HG03039 (cell line): ENCODE measurements around the gene CFAP74.

ENCODE experiments used
- ATAC-seq: cut with Tn5 transposase; IDR thresholded peaks from one replicate; pipeline ENCODE4 v1.9.1; 2021; ENCODE audit warnings: mild to moderate bottlenecking, moderate library complexity; ENCODE audit not compliant: unreplicated experiment

The CFAP74 gene

GRCh38 chr1:2041305-2041704, 37.7 kb upstream of the CFAP74 start:
- ATAC-seq, result no peak

DNA sequence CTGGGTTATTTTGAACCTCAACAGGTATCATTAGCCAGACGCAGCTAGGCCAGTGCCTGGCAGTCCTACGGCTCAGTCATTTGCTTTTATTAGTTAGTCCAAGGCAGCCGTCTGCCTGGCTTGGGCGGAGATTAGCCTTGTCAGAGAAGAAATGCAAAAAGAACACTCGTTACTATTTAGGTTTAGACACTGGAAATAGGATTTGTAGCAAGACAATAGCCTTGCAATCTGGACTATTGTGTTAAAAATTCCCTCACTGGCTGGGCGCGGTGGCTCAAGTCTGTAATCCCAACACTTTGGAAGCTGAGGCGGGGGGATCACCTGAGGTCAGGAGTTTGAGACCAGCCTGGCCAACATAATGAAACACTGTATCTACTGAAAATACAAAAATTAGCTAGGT, 35.7 kb upstream of the CFAP74 start:
- no peak for ATAC-seq

DNA sequence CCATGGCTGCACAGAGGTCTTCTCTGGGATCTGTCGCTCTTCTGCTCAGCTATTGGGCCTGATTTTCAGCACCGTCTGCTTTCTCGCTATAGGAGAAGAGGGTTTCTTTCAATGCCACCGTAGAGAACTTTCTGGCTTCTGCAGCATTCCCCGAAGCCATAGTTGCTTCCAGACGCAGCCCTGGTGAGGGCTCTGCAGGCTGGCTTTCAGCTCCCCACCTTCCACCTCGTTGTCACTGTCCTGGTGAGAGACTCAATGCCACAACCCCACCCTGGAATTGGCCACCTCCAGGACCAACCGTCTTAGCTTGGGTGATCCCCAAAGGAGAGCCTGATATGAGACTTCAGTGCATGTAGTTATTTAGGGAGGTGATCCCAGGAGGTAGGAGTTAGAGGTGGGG, 34.6 kb upstream of the CFAP74 start:
- no peak for ATAC-seq

GRCh38 chr1:2037314-2037979, 33.9 kb upstream of the CFAP74 start:
- no peak for ATAC-seq

- ATAC-seq, result no peak
Measured at GRCh38 chr1:2036287-2036686, 32.7 kb upstream of the CFAP74 start.

GRCh38 chr1:2033165-2033564, 29.6 kb upstream of the CFAP74 start:
- no peak for ATAC-seq

- ATAC-seq, result no peak
Measured at GRCh38 chr1:2032737-2033136, 29.2 kb upstream of the CFAP74 start.

- ATAC-seq, result no peak
Measured at GRCh38 chr1:2031546-2032540, 28.3 kb upstream of the CFAP74 start.

DNA sequence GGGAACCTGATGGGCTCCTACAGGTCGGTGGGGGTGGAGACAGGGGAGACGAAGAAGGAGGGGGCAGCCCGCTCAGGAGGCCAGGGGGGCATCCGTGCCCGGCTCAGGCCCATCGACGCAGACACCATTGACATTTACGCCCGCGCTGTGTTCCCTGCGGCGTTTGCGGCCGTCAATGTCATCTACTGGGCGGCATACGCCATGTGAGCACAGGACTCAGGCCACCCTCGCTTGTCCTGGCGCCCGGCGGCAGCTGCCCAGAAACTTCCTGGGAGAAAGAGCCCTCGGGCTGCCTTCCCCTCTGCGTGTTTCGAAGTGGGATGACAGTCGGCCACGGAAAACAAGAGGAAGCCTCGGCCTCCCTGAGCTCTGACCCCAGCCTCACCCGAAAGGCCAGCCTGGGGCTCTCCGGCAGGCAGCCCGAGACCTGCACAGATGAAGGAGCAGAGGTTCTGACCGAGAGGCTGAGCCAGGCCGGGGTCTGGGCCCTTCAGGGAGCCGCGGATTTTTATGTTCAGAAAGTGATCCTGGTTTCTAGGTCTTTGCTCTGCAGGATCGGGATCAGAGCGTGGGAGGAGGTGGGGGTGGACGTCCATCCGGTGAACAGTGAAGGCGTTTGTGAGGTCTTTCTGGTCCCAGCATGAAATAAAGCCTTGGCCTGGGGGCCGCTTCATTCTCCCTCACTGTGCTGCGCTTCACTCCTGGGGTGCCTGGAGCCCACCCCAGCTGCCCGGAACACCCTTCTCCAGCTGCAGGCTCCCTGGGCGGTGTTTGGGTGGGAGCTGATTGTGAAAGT, 26.7 kb upstream of the CFAP74 start:
- ATAC-seq, result no peak

DNA sequence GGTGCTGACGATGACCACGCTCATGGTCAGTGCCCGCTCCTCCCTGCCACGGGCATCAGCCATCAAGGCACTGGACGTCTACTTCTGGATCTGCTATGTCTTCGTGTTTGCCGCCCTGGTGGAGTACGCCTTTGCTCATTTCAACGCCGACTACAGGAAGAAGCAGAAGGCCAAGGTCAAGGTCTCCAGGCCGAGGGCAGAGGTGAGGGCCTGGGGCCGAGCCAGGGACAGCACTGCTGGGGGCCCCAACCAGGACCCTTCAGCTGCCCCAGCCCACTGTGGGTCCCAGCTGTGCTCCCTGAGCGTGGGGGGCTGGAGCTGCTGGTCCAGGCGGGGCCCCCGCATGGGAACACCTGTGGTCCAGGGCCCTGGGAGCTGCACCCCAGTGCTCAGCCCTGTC, 26.0 kb upstream of the CFAP74 start:
- no peak for ATAC-seq

- no peak for ATAC-seq
Measured at GRCh38 chr1:2028870-2029560, 25.4 kb upstream of the CFAP74 start.

GRCh38 chr1:2027961-2028583, 24.5 kb upstream of the CFAP74 start:
- ATAC-seq, result no peak

DNA sequence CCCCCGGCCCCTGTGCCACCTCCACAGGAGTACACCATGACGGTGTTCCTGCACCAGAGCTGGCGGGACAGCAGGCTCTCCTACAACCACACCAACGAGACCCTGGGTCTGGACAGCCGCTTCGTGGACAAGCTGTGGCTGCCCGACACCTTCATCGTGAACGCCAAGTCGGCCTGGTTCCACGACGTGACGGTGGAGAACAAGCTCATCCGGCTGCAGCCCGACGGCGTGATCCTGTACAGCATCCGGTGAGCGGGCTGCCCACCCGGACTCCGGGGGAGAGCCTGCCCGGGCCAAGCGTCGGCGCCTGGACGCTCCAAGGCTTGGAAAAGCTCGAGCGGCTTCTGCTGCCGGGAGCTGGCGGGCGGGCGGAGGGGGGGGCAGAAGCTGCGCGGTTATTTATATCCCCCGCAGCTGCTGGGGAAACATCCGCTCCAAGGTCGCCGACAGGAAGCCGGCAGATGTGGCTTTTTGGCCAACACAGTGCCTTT, 21.9 kb upstream of the CFAP74 start:
- no peak for ATAC-seq

DNA sequence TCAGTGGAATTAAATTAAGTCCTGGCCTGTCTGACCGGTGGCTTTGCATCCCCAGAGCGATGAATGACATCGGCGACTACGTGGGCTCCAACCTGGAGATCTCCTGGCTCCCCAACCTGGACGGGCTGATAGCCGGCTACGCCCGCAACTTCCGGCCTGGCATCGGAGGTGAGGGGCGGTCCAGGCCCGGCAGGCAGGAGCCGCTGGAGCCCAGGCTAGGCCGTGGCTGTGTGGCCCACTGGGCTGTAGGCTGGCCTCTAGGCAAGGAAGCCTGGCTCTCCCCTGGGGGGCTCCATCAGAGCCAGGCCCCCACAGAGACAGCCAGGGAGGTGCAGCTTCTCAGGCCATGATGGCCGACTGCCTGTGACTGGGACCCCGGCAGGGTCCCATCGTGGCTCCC, 21.3 kb upstream of the CFAP74 start:
- ATAC-seq, result no peak

DNA sequence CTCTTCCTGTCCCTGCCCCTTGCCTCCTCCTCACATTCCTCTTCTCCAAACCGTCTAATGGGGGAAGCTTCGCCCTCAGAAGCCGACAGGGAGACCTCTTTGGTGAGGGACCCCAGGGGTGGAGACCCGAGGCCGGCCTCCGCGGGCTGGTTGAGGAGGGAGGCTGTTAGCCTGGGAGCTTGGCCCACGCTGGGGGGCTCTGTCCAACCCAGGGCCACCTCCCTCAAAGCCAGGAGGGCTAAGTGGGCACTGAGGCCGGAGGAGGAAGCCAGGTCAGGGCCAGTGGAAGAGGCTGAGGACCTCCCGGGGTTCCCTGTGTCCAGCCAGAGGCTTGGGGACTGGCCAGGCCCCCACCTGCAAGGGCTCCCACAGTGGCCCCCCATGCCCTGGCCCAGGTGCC, 20.9 kb upstream of the CFAP74 start:
- ATAC-seq, result no peak

DNA sequence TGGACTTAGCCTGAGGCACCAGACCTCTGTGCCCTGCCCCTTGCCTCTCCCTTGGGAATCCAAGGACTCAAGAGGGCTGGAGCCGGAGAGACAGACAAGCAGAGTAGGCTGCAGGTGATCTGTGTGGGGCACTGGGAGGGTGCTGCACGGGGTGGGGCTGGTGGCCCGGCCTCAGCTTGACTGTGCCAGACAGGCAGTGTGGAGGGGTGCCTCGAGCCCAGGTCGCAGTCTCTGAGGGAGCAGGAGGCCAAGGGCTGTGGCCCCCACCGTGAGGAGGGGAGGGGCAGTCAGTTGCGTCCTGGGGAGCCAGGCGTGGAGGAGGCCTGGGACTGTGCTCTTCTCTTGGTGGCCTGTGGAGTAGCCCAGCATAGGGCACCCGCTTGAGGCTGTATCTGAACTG, 19.6 kb upstream of the CFAP74 start:
- no peak for ATAC-seq

GRCh38 chr1:2022063-2022770, 18.6 kb upstream of the CFAP74 start:
- ATAC-seq, result no peak

DNA sequence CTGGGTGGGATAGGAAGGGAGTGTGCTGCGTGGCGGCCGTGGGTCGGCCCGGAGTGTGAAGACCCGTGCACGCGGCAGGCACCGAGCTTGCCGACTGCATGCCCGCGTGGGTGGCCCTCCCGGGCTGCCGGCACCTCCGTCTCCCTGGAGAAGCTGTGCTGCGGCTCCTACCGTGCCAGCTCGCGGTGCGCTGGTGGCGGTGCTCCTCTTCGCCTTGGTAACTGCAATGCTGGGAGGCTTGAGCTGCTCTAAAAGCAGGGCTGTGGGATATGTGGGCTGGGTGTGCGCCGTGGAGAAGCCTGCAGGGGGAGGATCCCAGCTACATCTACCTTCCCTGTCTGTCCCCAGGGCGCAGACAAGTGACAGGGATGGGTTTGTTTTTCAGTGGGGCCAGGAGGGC, 18.0 kb upstream of the CFAP74 start:
- no peak for ATAC-seq

GRCh38 chr1:2020310-2020655, 16.7 kb upstream of the CFAP74 start:
- no peak for ATAC-seq
